ENCODE measurements around the gene MMP12. TPM values are rescaled to one million over a fixed set of nuclear protein-coding genes. Genes with fewer than 3 reads are reported as not detected.

The MMP12 gene
- polyA plus RNA-seq, 3 donors, result not detected

GRCh38 chr11:102836290-102836875 is 38.4 kb downstream of the MMP12 start:
- H3K4me2 ChIP-seq (replicated peaks; ENCODE audit: extremely low read depth, low read length, poor library complexity, severe bottlenecking), result no peak overlapping the region
- no peak overlapping the region for H2AFZ ChIP-seq (ENCODE audit: insufficient read depth, low read depth, low read length, poor library complexity, severe bottlenecking)
- peaks cover 0 to 4% of the 10 kb centered on the region in 2 donors for H3K9me3 ChIP-seq (replicated peaks in 1 of 2; ENCODE audit: control insufficient read depth in 1 of 2, insufficient read depth in 1 of 2, low read length in 2 of 2)
- no peak for DNase-seq
- H3K27ac ChIP-seq (ENCODE audit: low read depth in 1 of 2, low read length in 2 of 2), result no peak overlapping the region
- H3K9me3 Mint-ChIP-seq, result no peaks in the 10 kb centered on the region
- no peak overlapping the region for H3K9ac ChIP-seq (ENCODE audit: insufficient read depth, low read length, poor library complexity, severe bottlenecking)
- WGBS (ENCODE audit: insufficient coverage), result 100% methylated on average over 3 of the region's 3 CpGs
- H4K20me1 ChIP-seq (ENCODE audit: insufficient read depth, low read length), result no peaks in the 10 kb centered on the region
- no peaks in the 10 kb centered on the region for H3K36me3 ChIP-seq (replicated peaks in 1 of 2; ENCODE audit: control insufficient read depth in 1 of 2, insufficient read depth in 2 of 2, low read length in 2 of 2)
- H3K36me3 Mint-ChIP-seq, result no peaks in the 10 kb centered on the region
- no peak overlapping the region for H3K27ac Mint-ChIP-seq
- peaks cover 16 to 19% (median 16%) of the 10 kb centered on the region in 3 donors for H3K27me3 Mint-ChIP-seq (ENCODE audit: low read depth in 3 of 3)
- no peak overlapping the region for H3K4me3 Mint-ChIP-seq
- no peak for TF ChIP-seq CTCF (IDR thresholded peaks at IDR 0.05)
- H3K4me1 ChIP-seq (ENCODE audit: control insufficient read depth in 1 of 2, insufficient read depth in 2 of 2, low read length in 2 of 2), result no peaks in the 10 kb centered on the region
- no peak overlapping the region for H3K4me3 ChIP-seq (replicated peaks in 1 of 3; ENCODE audit: low read depth in 2 of 3, low read length in 3 of 3)
- H3K4me1 Mint-ChIP-seq, result no peaks in the 10 kb centered on the region
- H3K27me3 ChIP-seq (ENCODE audit: control insufficient read depth in 2 of 2, insufficient read depth in 2 of 2, low read length in 2 of 2), result peaks cover 5 to 15% of the 10 kb centered on the region in 2 donors
- intact Hi-C loops (cut with micrococcal nuclease), result no loop called here
- H3K79me2 ChIP-seq (ENCODE audit: insufficient read depth, low read length), result no peaks in the 10 kb centered on the region

- H3K36me3 ChIP-seq (replicated peaks in 1 of 2; ENCODE audit: control insufficient read depth in 1 of 2, insufficient read depth in 2 of 2, low read length in 2 of 2), result no peaks in the 10 kb centered on the region
- WGBS (ENCODE audit: insufficient coverage), result no CpG with 5 or more reads among the region's 2 CpGs
- H2AFZ ChIP-seq (ENCODE audit: insufficient read depth, low read depth, low read length, poor library complexity, severe bottlenecking), result no peak overlapping the region
- no peak overlapping the region for H3K4me2 ChIP-seq (replicated peaks; ENCODE audit: extremely low read depth, low read length, poor library complexity, severe bottlenecking)
- no peak for DNase-seq
- H3K79me2 ChIP-seq (ENCODE audit: insufficient read depth, low read length), result no peaks in the 10 kb centered on the region
- no peak overlapping the region for H3K4me3 ChIP-seq (replicated peaks in 1 of 3; ENCODE audit: low read depth in 2 of 3, low read length in 3 of 3)
- no peaks in the 10 kb centered on the region for H3K4me1 Mint-ChIP-seq
- H4K20me1 ChIP-seq (ENCODE audit: insufficient read depth, low read length), result no peaks in the 10 kb centered on the region
- peaks cover 0 to 4% of the 10 kb centered on the region in 2 donors for H3K9me3 ChIP-seq (replicated peaks in 1 of 2; ENCODE audit: control insufficient read depth in 1 of 2, insufficient read depth in 1 of 2, low read length in 2 of 2)
- no peak overlapping the region for H3K4me3 Mint-ChIP-seq
- no peak overlapping the region for H3K27ac Mint-ChIP-seq
- no peak for TF ChIP-seq CTCF (IDR thresholded peaks at IDR 0.05)
- no peaks in the 10 kb centered on the region for H3K36me3 Mint-ChIP-seq
- intact Hi-C loops (cut with micrococcal nuclease), result no loop called here
- no peaks in the 10 kb centered on the region for H3K9me3 Mint-ChIP-seq
- no peak overlapping the region for H3K27ac ChIP-seq (ENCODE audit: low read depth in 1 of 2, low read length in 2 of 2)
- no peak overlapping the region for H3K9ac ChIP-seq (ENCODE audit: insufficient read depth, low read length, poor library complexity, severe bottlenecking)
- H3K4me1 ChIP-seq (ENCODE audit: control insufficient read depth in 1 of 2, insufficient read depth in 2 of 2, low read length in 2 of 2), result no peaks in the 10 kb centered on the region
- H3K27me3 Mint-ChIP-seq (ENCODE audit: low read depth in 3 of 3), result peaks cover 28 to 35% (median 29%) of the 10 kb centered on the region in 3 donors
- peaks cover 22 to 32% of the 10 kb centered on the region in 2 donors for H3K27me3 ChIP-seq (ENCODE audit: control insufficient read depth in 2 of 2, insufficient read depth in 2 of 2, low read length in 2 of 2)
Measured at GRCh38 chr11:102833731-102834130, 41.1 kb downstream of the MMP12 start.
